SIG-M5 treated with dmso at 0.1 percent for 504 hours (cell line): Measurements from ENCODE around the gene ELL.
A peak's percentile ranks its signal among the peaks of the same experiment; 100 is the strongest.
"Not testable (repeated sequence)": the region's sequence is repeated elsewhere in the genome, so short reads cannot be mapped to it uniquely, and the experiment has no call there.

Source experiments
- DNase-seq: peaks from one replicate; lab custom pipeline; 2025; ENCODE audit not compliant: unreplicated experiment; lab: John Stamatoyannopoulos, UW

ELL gene

DNA sequence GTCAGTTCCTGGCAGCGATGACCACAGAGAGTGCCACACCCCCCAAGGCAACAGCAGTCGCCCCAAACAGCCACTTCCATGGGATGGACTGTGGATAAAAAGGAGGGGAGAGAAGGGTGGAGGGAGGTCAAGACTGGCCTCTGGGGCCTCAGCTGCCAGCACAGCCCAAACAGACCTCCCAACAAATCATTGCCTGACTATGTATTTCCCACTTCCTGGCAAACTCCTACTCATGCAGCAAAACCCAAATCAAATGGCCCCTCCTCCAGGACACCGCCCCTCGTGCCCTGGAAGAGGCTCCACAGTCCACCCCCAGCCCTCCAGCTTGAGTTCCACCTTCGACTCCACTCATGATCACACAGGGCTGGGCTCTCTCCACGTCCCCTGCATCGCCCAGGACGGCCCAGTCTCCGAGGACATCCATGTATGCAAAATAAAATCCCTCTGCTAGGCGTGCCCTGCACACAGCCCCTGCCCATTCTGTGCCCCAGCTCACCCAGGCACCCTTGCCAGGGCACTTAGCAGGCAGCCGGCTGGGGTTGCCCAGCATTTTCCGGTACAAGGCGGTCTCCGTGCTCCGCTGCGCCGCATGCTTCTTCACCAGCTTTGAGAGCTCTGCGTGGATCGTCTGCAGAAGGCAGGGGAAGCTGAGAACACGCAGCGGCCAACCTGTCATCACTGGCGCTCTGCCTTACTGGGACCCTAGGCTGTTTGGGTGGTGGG is 10.5 kb upstream of the ELL start:
- no peak for DNase-seq

DNA sequence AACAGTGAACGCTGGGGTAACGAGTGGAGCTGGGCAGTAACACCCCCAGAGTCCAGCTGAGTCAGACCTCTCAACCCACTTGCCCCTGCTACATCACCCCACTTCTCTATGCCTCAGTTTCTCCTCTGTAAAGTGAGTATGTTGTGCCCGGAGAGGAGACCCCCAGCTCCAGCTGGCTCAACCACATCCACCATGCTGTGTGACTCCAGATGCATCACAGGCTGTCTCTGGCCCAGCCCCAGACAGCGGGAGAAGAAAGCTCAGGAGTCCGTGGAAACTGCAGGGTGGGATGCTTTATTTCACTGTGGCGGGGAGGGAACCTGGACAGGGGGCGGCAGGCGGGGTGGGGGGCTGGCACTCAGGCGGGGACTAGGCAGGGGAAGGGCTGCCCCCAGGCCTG is 9.6 kb upstream of the ELL start:
- DNase-seq: no peak

DNA sequence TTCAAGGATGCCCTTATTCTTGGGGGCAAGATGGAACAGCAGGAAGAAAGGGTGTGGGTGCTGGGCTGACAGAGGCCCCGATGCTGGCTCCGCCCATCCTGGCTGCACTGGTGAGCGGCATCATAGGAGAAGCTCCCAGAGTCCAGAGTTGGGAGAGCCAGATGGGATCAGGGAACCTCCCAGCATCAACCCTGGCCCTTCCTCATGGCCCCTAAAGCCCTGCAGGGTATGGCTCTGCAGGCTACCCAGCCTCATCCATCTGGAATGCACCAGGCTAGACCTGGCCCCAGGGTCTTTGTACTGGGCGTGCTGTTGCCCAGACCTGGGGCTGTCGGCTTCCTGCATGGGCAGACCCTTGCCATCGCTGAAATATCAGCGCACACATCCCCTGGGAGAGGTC is 7.9 kb upstream of the ELL start:
- DNase-seq: no peak

DNA sequence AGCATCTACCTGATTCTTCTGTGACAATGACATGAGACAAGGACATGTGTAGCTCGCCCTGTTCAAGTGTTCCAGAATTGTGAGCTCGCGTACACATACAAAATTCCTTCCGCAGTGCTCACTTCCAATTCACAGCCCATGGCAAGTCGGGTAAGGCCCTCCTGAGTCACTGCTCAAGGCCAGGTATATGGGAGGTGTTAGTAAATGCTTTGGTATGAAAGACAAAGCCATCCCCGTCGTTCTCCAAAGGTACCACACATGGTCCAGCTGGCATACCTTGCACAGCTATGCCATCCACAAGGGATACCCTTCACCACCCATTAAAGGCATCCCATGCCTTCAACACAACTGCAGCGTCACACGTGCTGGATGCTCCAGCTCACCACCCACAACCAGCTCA is 4.4 kb upstream of the ELL start:
- no peak for DNase-seq

DNA sequence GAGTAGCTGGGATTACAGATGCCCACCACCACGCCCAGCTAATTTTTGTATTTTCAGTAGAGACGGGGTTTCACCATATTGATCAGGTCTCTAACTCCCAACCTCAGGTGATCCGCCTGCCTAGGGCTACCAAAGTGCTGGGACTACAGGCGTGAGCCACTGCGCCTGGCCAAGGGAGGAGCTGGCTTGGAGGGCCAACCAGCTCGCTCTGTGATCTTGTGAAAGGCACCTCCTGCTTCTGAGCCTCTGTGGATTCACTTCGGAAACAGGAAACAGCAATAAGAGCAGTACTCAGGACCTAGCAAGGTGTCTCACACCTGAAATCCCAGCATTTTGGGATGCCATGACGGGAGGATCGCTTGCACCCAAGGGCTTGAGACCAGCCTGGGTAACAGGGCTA is 2.0 kb upstream of the ELL start:
- DNase-seq: no peak

DNA sequence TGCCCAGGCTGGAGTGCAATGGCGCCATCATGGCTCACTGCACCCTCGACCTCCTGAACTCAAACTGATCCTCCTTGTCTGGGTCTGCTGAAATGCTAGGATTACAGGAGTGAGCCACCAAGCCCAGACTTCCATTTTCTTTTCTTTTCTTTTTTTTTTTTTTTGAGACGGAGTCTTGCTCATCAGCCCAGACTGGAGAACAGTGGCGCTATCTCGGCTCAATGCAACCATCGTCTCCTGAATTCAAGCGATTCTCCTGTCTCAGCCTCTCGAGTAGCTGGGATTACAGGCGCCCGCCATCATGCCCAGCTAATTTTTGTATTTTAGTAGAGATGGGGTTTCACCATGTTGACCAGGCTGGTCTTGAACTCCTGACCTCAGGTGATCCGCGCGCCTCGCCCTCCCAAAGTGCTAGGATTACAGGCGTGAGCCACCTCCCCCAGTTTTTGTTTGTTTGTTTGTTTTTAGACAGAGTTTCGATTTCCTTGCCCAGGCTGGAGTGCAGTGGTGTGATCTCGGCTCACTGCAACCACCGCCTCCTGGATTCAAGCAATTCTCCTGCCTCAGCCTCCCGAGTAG is 1.1 kb upstream of the ELL start:
- not testable (repeated sequence) for DNase-seq

DNA sequence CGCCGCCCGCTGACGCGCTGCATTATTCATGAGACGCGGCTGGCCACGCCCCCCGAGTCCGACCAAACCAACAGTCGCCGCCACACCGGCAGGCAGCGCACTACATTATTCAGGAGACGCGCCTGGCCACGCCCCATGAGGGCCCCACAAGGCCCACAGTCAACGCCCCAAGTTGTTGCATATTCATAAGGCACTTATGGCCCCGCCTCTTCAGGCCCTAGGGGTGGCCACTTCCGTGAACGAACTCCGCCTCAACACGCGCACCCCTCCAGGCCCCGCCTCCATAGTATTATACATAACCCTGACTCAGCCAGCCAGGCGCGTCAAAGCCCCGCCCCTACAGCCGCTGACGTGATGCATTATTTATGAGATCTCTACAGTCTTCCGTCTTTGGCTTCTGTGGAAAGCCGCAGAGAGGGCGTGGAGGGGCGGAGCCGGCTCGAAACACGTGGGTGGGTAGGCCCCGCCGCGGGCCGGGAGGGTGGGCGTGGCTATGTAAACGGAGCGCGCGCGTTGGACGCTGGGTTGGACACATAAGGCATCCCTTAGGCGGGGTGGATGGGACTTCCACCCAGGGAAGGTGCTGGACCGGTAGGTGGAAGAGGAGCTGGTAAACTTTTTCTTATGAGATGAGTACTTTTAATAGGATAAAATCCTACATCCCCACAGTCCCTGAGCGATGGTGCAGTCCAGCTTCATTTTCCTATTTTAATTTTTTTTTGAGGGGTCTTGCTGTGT is 423 bp upstream of the ELL start:
- peak; percentile 99 for DNase-seq

DNA sequence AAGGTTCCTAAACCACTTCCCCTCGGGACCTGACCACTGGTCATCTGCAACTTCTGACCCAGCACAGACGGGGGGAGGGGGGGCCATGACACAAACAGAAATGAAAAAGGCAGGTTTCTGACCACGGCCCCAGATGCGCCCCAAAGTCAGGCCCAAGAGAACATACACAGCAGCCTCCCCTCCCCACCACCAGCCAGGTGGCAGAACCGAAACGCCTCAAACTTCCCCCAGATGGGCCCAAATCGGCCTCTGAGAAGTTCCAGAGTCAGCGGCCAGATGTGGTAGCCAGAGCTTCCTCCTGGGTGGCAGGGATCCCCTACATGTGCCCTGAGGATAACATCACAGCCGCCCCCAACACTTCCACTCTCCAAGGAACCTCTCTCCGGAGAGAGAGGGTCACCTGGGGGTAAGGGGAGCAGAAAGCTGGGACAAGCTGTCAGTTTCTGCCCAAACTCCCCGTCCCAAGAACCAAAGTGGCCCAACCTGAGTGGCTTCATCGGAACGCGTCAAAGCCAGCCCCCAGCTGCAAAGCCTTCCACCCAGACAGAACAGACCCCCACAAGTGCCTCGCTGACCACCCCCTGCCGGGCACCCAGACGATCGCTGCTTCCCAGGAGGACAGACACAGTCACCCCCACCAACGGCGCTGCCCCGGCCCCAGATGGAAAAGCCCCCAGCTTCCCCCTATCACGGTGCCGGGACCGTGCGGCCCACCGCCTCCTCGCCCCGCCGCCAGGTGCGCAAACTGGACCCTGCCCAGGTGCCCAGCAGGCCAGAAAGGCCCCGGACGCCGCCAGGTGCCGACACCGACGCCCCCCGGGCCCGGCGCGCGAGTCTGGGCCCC is 800 bp downstream of the ELL start:
- no peak for DNase-seq

DNA sequence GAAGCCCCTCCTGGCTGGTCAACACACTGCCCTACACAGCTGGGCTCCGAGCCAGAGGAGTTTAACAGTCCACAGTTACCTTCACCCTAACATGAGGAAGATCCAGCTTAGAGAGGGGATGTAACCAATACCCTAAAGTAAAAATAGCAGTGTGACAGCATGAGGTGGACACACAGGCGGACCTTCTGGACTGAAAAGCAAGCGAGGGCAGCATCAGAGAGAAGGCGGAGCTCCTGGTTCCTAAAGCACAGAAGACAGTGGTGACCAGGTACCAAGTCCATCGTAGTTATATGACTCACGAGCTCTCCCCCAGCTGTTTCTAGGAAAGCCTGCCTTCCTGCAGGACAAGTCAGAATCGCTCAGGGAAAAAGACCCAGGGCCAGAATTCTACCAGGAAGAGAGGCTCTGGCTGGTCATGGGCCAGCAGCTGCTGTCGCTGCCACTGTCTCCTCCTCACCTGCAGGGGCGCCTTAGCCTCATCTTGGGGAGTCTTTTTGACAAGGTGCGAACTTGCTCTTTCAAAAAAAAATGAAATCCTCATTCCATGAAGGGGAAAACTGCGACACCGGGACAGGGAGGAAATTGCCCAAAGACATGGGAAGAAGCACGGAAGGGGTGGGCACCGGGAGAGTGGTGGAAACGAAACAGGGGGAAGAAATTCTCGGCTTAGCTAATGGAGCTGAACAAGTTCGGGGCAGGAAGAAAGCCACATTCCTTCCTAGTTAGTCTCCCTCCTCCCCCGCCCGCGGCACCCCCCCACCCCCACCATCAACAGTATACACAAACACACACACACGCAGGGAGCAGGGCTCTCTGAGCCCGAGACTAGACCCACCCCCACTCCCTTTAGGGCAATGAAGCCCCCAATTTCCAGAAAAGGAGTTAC is 1.7 kb downstream of the ELL start:
- DNase-seq: peak; percentile 54

DNA sequence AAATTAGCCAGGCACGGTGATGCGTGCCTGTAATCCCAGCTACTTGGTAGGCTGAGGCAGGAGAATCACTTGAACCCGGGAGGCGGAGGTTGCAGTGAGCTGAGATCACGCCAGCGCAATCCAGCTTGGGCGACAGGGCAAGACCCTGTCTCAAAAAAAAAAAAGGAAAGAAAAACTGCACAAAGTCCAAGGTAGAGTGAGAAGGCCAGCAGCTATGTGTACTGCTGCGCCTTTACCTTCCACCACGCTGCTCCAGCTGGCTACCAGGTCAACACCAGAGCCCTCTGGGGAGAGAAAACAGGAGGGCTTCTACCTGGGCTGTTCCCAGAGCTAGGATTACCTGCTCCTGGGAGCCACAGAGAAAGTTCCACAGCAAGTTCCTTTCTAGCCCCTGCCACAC is 3.2 kb downstream of the ELL start:
- DNase-seq: no peak

DNA sequence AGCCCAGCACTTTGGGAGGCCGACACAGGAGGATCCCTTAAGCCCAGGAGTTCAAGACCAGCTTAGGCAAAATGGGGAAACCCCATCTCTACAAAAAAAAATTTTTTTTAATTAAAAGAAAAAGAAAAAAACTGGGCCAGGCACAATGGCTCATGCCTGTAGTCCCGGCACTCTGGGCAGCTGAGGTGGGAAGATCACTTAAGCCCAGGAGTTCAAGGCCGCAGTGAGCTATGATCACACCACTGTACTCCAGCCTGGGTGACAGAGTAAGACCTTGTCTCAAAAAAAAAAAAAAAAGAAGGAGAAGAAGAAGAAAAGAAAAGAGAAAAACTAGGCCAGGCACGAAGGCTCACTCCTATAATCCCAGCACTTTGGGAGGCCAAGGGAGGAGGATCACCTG is 4.3 kb downstream of the ELL start:
- no peak for DNase-seq

DNA sequence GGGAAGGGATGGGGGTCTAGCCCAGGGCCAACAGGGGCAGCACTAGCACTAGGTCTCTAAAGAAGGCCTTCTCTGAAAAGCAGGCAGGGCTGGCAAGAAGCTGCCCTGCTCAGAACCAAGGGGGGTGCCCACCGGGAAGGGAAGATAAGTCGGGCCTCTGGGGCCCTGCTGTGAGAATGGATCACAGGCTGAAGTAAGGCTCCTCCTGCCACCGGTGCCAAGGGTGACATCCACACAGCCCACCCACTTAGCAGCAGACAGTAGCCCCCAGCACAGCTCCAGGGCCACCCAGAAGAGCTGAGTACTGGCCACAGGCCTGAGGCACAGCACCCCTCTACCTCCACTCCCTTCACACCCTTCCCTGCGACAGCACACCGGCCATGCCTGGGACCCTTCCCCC is 5.9 kb downstream of the ELL start:
- DNase-seq: no peak

DNA sequence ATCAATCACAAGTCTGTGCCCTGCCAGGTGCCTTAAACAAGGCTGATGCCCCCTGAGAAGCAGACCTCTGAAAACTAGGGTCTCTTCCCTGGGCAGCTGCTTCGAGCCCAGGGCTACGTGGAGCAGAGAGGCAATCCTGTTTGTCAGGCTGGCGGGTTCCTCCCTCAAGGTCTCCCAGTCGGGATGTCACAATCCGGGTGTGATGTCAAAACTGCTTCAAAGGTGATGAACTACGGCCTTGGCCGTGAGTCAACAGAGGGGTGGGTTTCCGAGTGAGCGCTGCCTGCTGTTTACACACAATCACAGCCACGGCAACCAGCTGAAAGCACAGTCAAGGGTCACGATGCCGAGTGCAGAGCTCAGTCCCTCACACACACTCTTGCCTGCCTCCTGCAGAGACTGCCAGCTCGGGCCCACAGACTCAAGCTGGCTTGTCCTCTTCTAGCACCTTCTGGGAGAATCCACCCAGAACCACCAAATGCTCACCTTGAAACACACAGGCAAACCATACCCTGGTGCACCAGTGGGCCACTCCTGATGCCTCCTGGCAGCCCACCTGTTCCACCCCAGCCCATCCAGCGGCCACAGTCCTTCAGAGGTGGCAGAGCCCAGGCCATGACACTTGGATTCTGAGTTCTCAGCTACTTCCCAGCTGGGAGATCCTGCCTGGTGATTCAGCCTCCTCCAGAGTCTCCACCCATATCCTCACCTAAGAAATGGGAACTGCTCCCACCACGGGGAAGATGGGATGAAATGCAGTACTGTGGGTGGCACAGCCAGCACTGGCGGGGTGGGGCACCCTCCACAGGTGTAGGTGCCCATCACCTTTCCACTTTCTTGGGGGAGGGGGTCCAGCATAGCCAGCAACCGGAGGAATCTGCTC is 6.8 kb downstream of the ELL start:
- DNase-seq: peak; percentile 64

DNA sequence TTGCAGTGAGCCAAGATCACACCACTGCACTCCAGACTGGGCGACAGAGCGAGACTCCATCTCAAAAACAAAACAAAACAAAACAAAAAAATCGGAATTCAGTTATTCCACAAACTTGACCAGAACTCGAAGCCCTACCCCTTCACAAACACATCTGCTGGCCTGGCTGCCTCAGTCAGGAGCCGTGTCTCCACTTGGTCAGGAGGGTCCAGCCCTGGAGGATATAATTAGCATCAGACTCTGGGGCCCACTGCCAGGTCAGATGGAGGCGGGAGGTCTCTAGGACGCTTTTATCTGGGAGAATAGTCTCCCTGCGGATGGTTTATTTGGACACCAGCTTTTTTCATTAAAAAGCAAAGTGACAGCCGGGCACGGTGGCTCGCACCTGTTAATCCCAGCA is 8.0 kb downstream of the ELL start:
- no peak for DNase-seq

DNA sequence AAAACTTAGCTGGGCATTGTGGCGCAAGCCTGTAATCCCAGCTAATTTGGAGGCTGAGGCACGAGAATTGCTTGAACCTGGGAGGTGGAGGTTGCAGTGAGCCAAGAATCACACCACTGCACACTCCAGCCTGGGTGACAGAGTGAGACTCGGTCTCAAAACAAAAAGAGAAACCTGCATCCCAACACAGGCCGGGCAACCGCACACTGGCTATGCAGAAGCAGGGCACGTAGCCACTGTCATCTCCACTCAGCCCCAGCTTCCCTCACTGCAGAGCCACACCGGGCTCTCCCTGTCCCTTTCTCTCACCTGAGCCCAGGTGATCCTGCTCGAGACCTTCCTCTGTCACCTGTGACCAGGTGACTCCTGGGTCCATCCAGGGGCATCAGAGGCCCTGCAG is 11.7 kb downstream of the ELL start:
- DNase-seq: no peak

DNA sequence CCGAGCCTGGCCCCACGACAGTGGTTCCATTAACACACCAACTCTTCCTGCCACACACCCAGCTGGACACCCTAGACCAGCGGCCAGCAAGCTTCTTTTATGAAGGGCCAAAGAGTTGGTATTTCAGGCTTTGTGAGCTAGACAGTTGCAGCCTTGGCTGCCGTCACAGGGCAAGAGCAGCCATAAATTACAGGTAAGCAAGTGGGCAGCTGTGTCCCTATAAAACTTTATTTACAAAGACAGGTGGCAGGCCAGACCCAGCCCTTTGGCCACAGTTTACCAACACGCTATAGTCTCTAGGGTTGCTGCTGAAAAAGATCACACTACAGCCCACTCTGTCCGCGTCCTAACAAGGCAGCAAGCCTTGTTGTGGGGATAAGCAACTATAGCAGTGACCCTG is 13.3 kb downstream of the ELL start:
- DNase-seq: no peak

DNA sequence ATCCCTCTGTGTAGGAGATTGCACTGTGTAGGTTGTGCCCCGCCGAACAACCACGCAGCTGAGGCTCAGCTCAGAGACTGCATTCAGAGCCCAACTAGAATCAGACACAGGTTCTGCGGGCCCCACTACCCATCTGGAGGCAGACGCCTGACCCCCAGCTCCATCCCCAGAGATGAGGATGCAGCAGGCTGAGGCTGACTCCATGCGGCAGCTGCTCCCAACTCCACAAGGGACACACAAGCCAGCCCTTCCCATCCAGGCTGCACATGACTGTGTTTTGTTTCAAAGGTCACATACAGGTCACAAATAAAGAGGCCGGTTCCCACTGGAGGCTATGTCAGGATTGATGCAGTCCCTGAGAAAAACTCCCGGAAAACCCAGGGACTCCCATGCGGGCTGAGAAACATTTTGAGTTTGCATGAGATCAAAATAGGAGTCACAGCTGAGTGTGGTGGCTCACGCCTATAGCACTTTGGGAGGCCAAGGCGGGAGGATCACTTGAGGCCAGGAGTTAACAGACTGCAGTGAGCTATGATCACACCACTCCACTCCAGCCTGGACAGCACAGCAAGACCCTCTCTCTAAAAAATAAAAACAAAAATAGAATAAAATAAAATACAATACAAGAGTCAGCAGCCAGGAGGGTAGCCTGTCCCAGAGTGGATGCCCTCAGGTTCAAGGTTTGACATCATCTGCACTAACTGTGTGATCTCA is 14.0 kb downstream of the ELL start:
- DNase-seq: no peak

DNA sequence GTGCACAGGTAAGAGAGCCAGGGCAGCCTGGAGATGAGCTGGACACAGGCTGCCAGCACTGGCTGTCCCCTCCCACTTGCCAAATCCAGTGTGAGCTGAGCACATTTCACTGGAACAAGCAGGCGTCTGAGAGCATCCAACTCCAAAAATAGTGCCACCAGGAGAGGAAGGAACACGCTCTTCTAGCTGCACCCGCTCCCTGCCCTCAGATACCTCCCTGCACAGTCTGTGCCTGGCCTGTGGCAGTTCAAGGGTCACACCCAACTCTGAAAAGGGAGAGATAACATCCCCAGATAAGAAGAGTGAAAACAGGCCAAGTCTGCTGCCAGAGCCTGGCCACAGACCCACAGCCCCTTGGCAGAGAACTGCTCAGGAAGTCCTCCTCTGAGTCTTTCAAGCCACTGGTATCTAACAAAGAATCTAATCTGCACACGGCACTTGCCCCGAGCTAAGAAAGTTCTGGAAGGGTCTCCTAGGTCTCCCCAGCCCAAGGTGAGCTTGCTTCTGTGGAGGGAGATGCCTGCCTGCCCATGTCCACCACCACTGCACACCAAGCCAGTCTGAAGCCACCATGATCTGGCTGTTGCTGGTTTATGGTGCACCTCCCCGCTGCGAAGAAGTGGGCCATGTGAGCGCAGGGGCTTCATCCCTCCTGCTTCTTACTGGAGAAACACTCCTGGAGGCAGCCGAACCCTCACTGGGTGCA is 14.7 kb downstream of the ELL start:
- no peak for DNase-seq
